B cell (primary cell): Measurements from ENCODE around the gene SEMA3B. TPM values are rescaled to one million over a fixed set of nuclear protein-coding genes. Genes with fewer than 3 reads are reported as not detected.

ENCODE experiments used
- ATAC-seq: fragments of 200-7000 bp; cut with Tn5 transposase; one replicate; pipeline ENCODE4 v1.10.0; 2021; ENCODE audit warnings: low read depth, mild to moderate bottlenecking, moderate number of reproducible peaks, moderate library complexity
- CTCF ChIA-PET: fragments of 350-600 bp; sonication (Branson Sonifier 250); formaldehyde crosslinking; loops from one replicate; lab custom pipeline; 2021; ENCODE audit warnings: antibody characterized with exemption, inconsistent platforms; lab: Charles Lee
- POLR2A ChIA-PET: fragments of 350-600 bp; sonication (Branson Sonifier 250); formaldehyde crosslinking; loops from one replicate; lab custom pipeline; 2021; ENCODE audit warnings: antibody characterized with exemption; lab: Charles Lee
- DNase-seq: peaks from one replicate; pipeline ENCODE4 v3.0.0; 2013
- H2AFZ ChIP-seq: 2 replicates; pipeline ENCODE4 v1.6.1; 2012; ENCODE audit warnings: mild to moderate bottlenecking, low read depth, low read length; ENCODE audit not compliant: insufficient read depth, poor library complexity, severe bottlenecking
- H3K27ac ChIP-seq, 2 donors: 1 replicate in 1 of 2; 2 replicates in 1 of 2; pipeline ENCODE4 v1.5.1; 2012 to 2013; ENCODE audit warnings: low read length in 2 of 2, mild to moderate bottlenecking in 2 of 2, moderate library complexity in 1 of 2
- H3K27me3 ChIP-seq, 4 experiments: fragments of 200-600 bp in 1 of 4; sonication (generic) in 1 of 4; replicated peaks in 1 of 4; 1 replicate in 2 of 4; 2 replicates in 2 of 4; pipeline versions ENCODE4 v1.6.1 to v1.7.0; 2013 to 2016; ENCODE audit warnings: low read length in 3 of 4, mild to moderate bottlenecking in 2 of 4, mixed read lengths in 1 of 4, moderate library complexity in 1 of 4; ENCODE audit not compliant: insufficient read depth in 4 of 4, control insufficient read depth in 3 of 4; ENCODE audit errors: control extremely low read depth in 1 of 4
- H3K36me3 ChIP-seq, 2 experiments: replicated peaks in 1 of 2; 1 replicate in 1 of 2; 2 replicates in 1 of 2; pipeline versions ENCODE4 v1.6.1 to v1.7.1; 2013; ENCODE audit warnings: low read length in 1 of 2; ENCODE audit not compliant: insufficient read depth in 2 of 2, control insufficient read depth in 1 of 2; ENCODE audit errors: control extremely low read depth in 1 of 2, extremely low read depth in 1 of 2
- H3K4me1 ChIP-seq, 2 donors: fragments of 200-600 bp in 1 of 2; sonication (generic) in 1 of 2; 1 replicate in 1 of 2; 2 replicates in 1 of 2; pipeline versions ENCODE4 v1.5.1 to v1.6.1; 2013 to 2017; ENCODE audit warnings: low read length in 2 of 2; ENCODE audit not compliant: control insufficient read depth in 2 of 2, insufficient read depth in 2 of 2
- H3K4me2 ChIP-seq: replicated peaks from 2 replicates; pipeline ENCODE3; 2012; ENCODE audit warnings: mild to moderate bottlenecking, low read depth, low read length; ENCODE audit not compliant: poor library complexity, severe bottlenecking
- H3K4me3 ChIP-seq, 5 experiments: fragments of 200-600 bp in 1 of 5; sonication (generic) in 1 of 5; 1 replicate in 3 of 5; 2 replicates in 2 of 5; pipeline versions ENCODE4 v1.5.1 to v1.7.0; 2011 to 2016; ENCODE audit warnings: low read length in 4 of 5, mild to moderate bottlenecking in 4 of 5, low read depth in 2 of 5, control low read depth in 1 of 5, moderate library complexity in 1 of 5; ENCODE audit not compliant: insufficient read depth in 1 of 5; ENCODE audit errors: control extremely low read depth in 1 of 5, extremely low read depth in 1 of 5
- H3K79me2 ChIP-seq: fragments of 200-600 bp; sonication (generic); one replicate; pipeline ENCODE4 v1.6.0; 2016; ENCODE audit warnings: low read length; ENCODE audit not compliant: control insufficient read depth, insufficient read depth
- H3K9ac ChIP-seq: fragments of 200-600 bp; sonication (generic); 2 replicates; pipeline ENCODE4 v1.6.1; 2017; ENCODE audit warnings: mild to moderate bottlenecking, low read length, moderate library complexity
- H3K9me3 ChIP-seq, 3 donors: one replicate each; pipeline versions ENCODE4 v1.6.1 to v1.7.1; 2013; ENCODE audit warnings: low read length in 2 of 3; ENCODE audit not compliant: control insufficient read depth in 2 of 3, insufficient read depth in 1 of 3; ENCODE audit errors: control extremely low read depth in 1 of 3
- H4K20me1 ChIP-seq: 2 replicates; pipeline ENCODE4 v1.6.0; 2012; ENCODE audit warnings: mild to moderate bottlenecking, low read length; ENCODE audit not compliant: insufficient read depth, control insufficient read depth, poor library complexity, severe bottlenecking
- H3K27ac Mint-ChIP-seq: one replicate; pipeline ENCODE4 v1.8.0; 2021; ENCODE audit warnings: mixed read lengths
- H3K27me3 Mint-ChIP-seq: one replicate; pipeline ENCODE4 v1.8.0; 2021; ENCODE audit warnings: mixed read lengths
- H3K4me1 Mint-ChIP-seq: one replicate; pipeline ENCODE4 v1.8.0; 2021; ENCODE audit warnings: mixed read lengths
- H3K4me3 Mint-ChIP-seq: one replicate; pipeline ENCODE4 v1.8.0; 2021; ENCODE audit warnings: mixed read lengths
- H3K9me3 Mint-ChIP-seq: one replicate; pipeline ENCODE4 v1.8.0; 2022; ENCODE audit warnings: mixed read lengths; ENCODE audit not compliant: insufficient read depth
- EZH2 ChIP-seq: IDR thresholded peaks from 2 replicates; pipeline ENCODE4 v1.6.1; 2012; ENCODE audit warnings: borderline replicate concordance, low read depth, mild to moderate bottlenecking, moderate library complexity, low read length; ENCODE audit not compliant: insufficient read depth, poor library complexity, severe bottlenecking
- WGBS: methylation state at CpG from one replicate; pipeline ENCODE4 v1.1.5; 2013; ENCODE audit warnings: missing lambda C conversion rate; ENCODE audit not compliant: insufficient coverage; 5-methylcytosine and 5-hydroxymethylcytosine counted together
- intact Hi-C: fragments of 100-400 bp; cut with micrococcal nuclease; formaldehyde crosslinking; loops from one replicate; pipeline ENCODE4 v1.10.0; 2022
- polyA plus RNA-seq: library from polyadenylated mRNA; depleted of rRNA; stranded (reverse); fragments of >200 nt; gene quantifications from 2 replicates; pipeline ENCODE4 v1.2.3, GENCODE V29; 2012
- total RNA-seq, 2 donors: library from RNA; stranded (reverse); fragments of 120-200 nt in 1 of 2; gene quantifications; 1 replicate in 1 of 2; 2 replicates in 1 of 2; pipeline versions ENCODE4 v1.2.3 to v1.2.4, GENCODE V29; 2013 to 2022
- TF ChIP-seq, protein P1 (sequence below): fragments of 200-600 bp; IDR thresholded peaks from one replicate; pipeline ENCODE4 v1.8.0; 2022; ENCODE audit warnings: antibody characterized with exemption, mild to moderate bottlenecking

Gene SEMA3B
- total and polyA plus RNA-seq, 2 donors (not counting 1 experiment from before 2014, with no cell fraction given), result 0.34 to 0.52 TPM

DNA sequence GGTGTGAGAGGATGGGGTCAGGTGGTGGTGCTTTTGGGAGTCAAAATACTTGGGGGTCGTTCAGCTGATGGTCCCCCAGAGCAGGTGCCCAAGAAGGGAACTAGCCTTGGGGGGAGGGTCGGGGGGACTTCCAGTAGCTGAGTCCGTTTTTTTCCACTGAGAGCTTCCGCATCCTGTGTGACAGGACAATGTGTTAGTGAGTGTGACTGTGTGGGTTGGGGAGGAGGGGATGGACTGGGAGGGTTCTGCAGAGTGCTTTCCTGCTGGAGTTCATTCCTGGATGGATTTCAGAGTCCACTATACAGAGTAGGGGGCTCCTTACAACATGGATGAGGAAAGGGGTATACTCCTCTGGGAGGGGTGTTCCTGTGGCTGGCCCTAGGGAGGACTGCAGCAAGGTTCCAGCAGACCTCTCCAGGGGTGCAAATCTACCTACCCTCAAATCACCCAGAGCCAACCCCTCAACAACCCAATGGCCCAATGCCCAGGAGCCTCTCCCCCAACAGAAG is 54.2 kb downstream of the SEMA3B start:
- Histone ChIP-seq H4K20me1 (peaks cover 11% of the 10 kb centered on the region), H3K79me2 (peaks cover 21% of the 10 kb centered on the region), H3K4me1 (peaks cover 29 to 53% of the 10 kb centered on the region in 2 donors), H3K9me3 (peaks cover 0 to 3% (median 0%) of the 10 kb centered on the region in 3 donors), H2AFZ (no peak overlapping the region), H3K9ac (no peak overlapping the region), H3K4me2 (no peak overlapping the region), H3K27me3 (no peaks in the 10 kb centered on the region), H3K36me3 (peaks cover 0 to 18% of the 10 kb centered on the region in 2 experiments), H3K4me3 (no peak overlapping the region), H3K27ac (no peak overlapping the region)
- WGBS, result 56% methylated on average over 4 of the region's 4 CpGs
- Mint-ChIP-seq H3K27me3 (no peaks in the 10 kb centered on the region), H3K4me3 (peak overlapping the region; percentile 87), H3K9me3 (no peaks in the 10 kb centered on the region), H3K4me1 (peaks cover 50% of the 10 kb centered on the region), H3K27ac (peak overlapping the region; percentile 53)
- ChIA-PET CTCF (interaction anchor here (0.6 to 3.1 kb wide), 9 partner anchors 13 to 219 kb away, joined by 3 to 28 read pairs (median 5); partner anchors contain the start of genes HYAL3 and NAA80), POLR2A (interaction anchor here (2.3 to 2.9 kb wide), 2 partner anchors 14 to 24 kb away, joined by 16 to 24 read pairs; partner anchors contain the start of genes HYAL3 and NAA80)
- no peak for DNase-seq
- no peak for ATAC-seq
- TF ChIP-seq, protein P1, sequence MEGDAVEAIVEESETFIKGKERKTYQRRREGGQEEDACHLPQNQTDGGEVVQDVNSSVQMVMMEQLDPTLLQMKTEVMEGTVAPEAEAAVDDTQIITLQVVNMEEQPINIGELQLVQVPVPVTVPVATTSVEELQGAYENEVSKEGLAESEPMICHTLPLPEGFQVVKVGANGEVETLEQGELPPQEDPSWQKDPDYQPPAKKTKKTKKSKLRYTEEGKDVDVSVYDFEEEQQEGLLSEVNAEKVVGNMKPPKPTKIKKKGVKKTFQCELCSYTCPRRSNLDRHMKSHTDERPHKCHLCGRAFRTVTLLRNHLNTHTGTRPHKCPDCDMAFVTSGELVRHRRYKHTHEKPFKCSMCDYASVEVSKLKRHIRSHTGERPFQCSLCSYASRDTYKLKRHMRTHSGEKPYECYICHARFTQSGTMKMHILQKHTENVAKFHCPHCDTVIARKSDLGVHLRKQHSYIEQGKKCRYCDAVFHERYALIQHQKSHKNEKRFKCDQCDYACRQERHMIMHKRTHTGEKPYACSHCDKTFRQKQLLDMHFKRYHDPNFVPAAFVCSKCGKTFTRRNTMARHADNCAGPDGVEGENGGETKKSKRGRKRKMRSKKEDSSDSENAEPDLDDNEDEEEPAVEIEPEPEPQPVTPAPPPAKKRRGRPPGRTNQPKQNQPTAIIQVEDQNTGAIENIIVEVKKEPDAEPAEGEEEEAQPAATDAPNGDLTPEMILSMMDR, result no peak
- intact Hi-C loops, result loop anchor here (5.0 kb wide), 1 partner anchor 86 kb away; the partner anchor contains the start of gene GNAI2

DNA sequence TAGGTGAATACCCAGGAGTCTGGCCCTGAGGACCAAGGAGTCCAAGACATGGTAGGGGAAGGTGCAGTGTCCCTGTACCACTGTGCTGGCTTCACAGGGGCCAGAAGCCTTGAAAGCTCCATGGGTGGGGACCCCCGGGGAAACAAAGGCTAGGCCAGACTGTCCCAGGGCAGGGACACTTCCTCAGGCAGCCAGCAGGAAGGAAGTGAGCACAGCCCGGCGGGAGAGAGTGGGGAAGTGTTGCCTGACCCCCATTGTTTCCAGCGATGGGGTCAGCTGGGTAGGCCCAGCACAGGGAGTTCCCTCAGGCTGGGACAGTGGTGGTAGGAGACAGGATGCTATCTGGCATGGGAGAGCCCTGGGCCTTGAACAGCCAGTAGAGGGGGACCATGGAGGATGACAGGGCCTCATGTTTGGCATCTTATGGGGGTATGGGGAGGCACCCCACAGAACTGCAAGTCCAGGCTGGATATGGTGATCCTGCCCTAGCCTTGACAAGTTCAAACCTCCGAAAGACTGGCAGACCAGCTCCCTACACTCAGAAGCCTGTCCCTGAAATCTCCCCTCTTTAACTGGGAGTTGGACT is 54.8 kb downstream of the SEMA3B start:
- Mint-ChIP-seq H3K4me1 (peaks cover 50% of the 10 kb centered on the region), H3K27me3 (no peaks in the 10 kb centered on the region), H3K9me3 (no peaks in the 10 kb centered on the region), H3K27ac (no peak overlapping the region), H3K4me3 (peak overlapping the region; percentile 87)
- ChIA-PET POLR2A (interaction anchor here (2.9 kb wide), 1 partner anchor 13 kb away, joined by 16 read pairs; no protein-coding TSS in a partner anchor), CTCF (interaction anchor here (0.8 to 3.1 kb wide), 14 partner anchors 9 to 218 kb away, joined by 3 to 28 read pairs (median 6); partner anchors contain the start of genes HYAL3, IFRD2 and NAA80)
- no peak overlapping the region for H3K4me3 ChIP-seq
- no peak overlapping the region for H3K9ac ChIP-seq
- no peak for DNase-seq
- intact Hi-C loops, result loop anchor here (1.0 to 5.0 kb wide), 2 partner anchors 49 to 86 kb away; partner anchors contain the start of gene GNAI2
- H3K36me3 ChIP-seq, result peaks cover 0 to 18% of the 10 kb centered on the region in 2 experiments
- H3K4me2 ChIP-seq, result no peak overlapping the region
- H3K4me1 ChIP-seq, result peaks cover 28 to 53% of the 10 kb centered on the region in 2 donors
- no peaks in the 10 kb centered on the region for H3K27me3 ChIP-seq
- peaks cover 0 to 3% (median 0%) of the 10 kb centered on the region in 3 donors for H3K9me3 ChIP-seq
- ATAC-seq, result no peak
- TF ChIP-seq EZH2, result no peak
- TF ChIP-seq, protein P1, result no peak
- H3K27ac ChIP-seq, result no peak overlapping the region
- peaks cover 21% of the 10 kb centered on the region for H3K79me2 ChIP-seq
- WGBS, result 41% methylated on average over 4 of the region's 5 CpGs
- no peak overlapping the region for H2AFZ ChIP-seq
- peaks cover 11% of the 10 kb centered on the region for H4K20me1 ChIP-seq
